ENCODE data around the gene ENG.
"Not testable (repeated sequence)": the region's sequence is repeated elsewhere in the genome, so short reads cannot be mapped to it uniquely, and the experiment has no call there.

ENG gene

GRCh38 chr9:127854184-127854806 is at the start of gene ENG:
Gene ENG, minus strand, starts transcription at chr9:127854658. Its CDS starts 303 bp downstream, at chr9:127854355.
- no peak for DNase-seq (ENCODE audit: low read depth in 2 of 2, low spot score in 1 of 2)

- DNase-seq (ENCODE audit: low read depth in 2 of 2, low spot score in 1 of 2): peak in 1 of 2 donors; percentile 59
These were observed 49.4 kb upstream of the ENG start for GRCh38 chr9:127903557-127904475.

GRCh38 chr9:127899128-127899943 is 44.9 kb upstream of the ENG start, which contains the start of gene ST6GALNAC6:
Gene ST6GALNAC6, minus strand, starts transcription at chr9:127899603. Its CDS starts 1,622 bp downstream, at chr9:127897981.
- peak in 1 of 2 donors; percentile 39 for DNase-seq (ENCODE audit: low read depth in 2 of 2, low spot score in 1 of 2)

GRCh38 chr9:127898433-127899127 is 44.1 kb upstream of the ENG start:
- no peak for DNase-seq (ENCODE audit: low read depth in 2 of 2, low spot score in 1 of 2)

GRCh38 chr9:127897193-127897692 is 42.8 kb upstream of the ENG start:
- DNase-seq (ENCODE audit: low read depth in 2 of 2, low spot score in 1 of 2): no peak

- no peak for DNase-seq (ENCODE audit: low read depth in 2 of 2, low spot score in 1 of 2)
These were observed 42.1 kb upstream of the ENG start for GRCh38 chr9:127896395-127897192.

- DNase-seq (ENCODE audit: low read depth in 2 of 2, low spot score in 1 of 2): no peak
These were observed 41.4 kb upstream of the ENG start for GRCh38 chr9:127895811-127896210.

- no peak for DNase-seq (ENCODE audit: low read depth in 2 of 2, low spot score in 1 of 2)
These were observed 38.9 kb upstream of the ENG start for GRCh38 chr9:127893392-127893791.

GRCh38 chr9:127892831-127893230 is 38.4 kb upstream of the ENG start:
- no peak for DNase-seq (ENCODE audit: low read depth in 2 of 2, low spot score in 1 of 2)

- no peak for DNase-seq (ENCODE audit: low read depth in 2 of 2, low spot score in 1 of 2)
These were observed 35.6 kb upstream of the ENG start for GRCh38 chr9:127890053-127890452.

GRCh38 chr9:127887792-127888191 is 33.3 kb upstream of the ENG start:
- no peak for DNase-seq (ENCODE audit: low read depth in 2 of 2, low spot score in 1 of 2)

- DNase-seq (ENCODE audit: low read depth in 2 of 2, low spot score in 1 of 2): no peak
These were observed 32.0 kb upstream of the ENG start for GRCh38 chr9:127886401-127886972.

GRCh38 chr9:127885508-127886281 is 31.2 kb upstream of the ENG start:
- DNase-seq (ENCODE audit: low read depth in 2 of 2, low spot score in 1 of 2): no peak

- DNase-seq (ENCODE audit: low read depth in 2 of 2, low spot score in 1 of 2): no peak
These were observed 30.6 kb upstream of the ENG start for GRCh38 chr9:127884976-127885490.

GRCh38 chr9:127884427-127884911 is 30.0 kb upstream of the ENG start:
- no peak for DNase-seq (ENCODE audit: low read depth in 2 of 2, low spot score in 1 of 2)

GRCh38 chr9:127883959-127884358 is 29.5 kb upstream of the ENG start:
- DNase-seq (ENCODE audit: low read depth in 2 of 2, low spot score in 1 of 2): no peak

- not testable (repeated sequence) for DNase-seq (ENCODE audit: low read depth in 2 of 2, low spot score in 1 of 2)
These were observed 27.3 kb upstream of the ENG start for GRCh38 chr9:127881715-127882114.

GRCh38 chr9:127880143-127880542 is 25.7 kb upstream of the ENG start:
- DNase-seq (ENCODE audit: low read depth in 2 of 2, low spot score in 1 of 2): no peak

All from stimulated activated CD8-positive, alpha-beta memory T cell treated with anti-CD3 and anti-CD28 coated beads, Interleukin-4, amount 100 ng/mL, for 1 hour (primary cell).